ENCODE data around the gene IFI27L2. TPM values are rescaled to one million over a fixed set of nuclear protein-coding genes. Genes with fewer than 3 reads are reported as not detected.

The IFI27L2 gene
- total RNA-seq, 1 donor from 2014 or later = 81.0 TPM

DNA sequence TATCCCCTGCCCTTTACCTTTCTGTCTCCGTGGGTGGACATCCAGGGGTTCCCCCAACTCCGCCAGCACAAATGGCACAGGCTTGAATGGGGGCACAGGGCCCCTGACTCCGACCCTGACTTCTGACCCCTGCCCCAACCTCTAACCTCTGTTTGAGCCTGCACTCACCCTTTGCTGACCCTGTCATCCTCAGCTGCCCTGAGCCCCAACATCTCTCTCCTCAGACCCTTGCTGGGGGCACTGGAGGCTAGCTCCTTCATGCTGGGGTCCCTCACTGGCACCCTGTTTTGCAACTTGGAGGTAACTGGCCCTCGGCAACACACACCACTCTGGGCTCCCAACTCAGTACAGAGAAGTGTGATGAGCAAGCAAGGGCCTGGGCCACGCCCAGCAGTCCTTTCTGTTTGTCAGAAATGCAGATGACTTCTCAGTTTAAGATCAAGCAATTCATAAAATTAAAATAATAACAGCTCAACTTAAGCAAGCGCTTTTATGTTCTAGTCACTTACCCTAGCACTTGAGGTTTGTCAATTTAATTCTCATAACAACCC lies 16.8 kb downstream of the IFI27L2 start:
- DNase-seq (ENCODE audit: low read depth) = no peak
- TF ChIP-seq CTCF (IDR thresholded peaks at IDR 0.05; ENCODE audit: insufficient read depth, low read length, poor library complexity, severe bottlenecking) = no peak
- Histone ChIP-seq H3K4me3 (ENCODE audit: low read depth, low read length) (no peak overlapping the region), H3K27me3 (ENCODE audit: control insufficient read depth, insufficient read depth, low read length) (peaks cover 3% of the 10 kb centered on the region), H3K36me3 (ENCODE audit: control insufficient read depth, insufficient read depth, low read length) (no peaks in the 10 kb centered on the region)

- H3K27me3 ChIP-seq (ENCODE audit: control insufficient read depth, insufficient read depth, low read length) = peaks cover 3% of the 10 kb centered on the region
- H3K4me3 ChIP-seq (ENCODE audit: low read depth, low read length) = no peak overlapping the region
- H3K36me3 ChIP-seq (ENCODE audit: control insufficient read depth, insufficient read depth, low read length) = no peaks in the 10 kb centered on the region
- TF ChIP-seq CTCF (IDR thresholded peaks at IDR 0.05; ENCODE audit: insufficient read depth, low read length, poor library complexity, severe bottlenecking) = no peak
- DNase-seq (ENCODE audit: low read depth) = no peak
Observed at GRCh38 chr14:94111276-94112095, 17.9 kb downstream of the IFI27L2 start.

DNA sequence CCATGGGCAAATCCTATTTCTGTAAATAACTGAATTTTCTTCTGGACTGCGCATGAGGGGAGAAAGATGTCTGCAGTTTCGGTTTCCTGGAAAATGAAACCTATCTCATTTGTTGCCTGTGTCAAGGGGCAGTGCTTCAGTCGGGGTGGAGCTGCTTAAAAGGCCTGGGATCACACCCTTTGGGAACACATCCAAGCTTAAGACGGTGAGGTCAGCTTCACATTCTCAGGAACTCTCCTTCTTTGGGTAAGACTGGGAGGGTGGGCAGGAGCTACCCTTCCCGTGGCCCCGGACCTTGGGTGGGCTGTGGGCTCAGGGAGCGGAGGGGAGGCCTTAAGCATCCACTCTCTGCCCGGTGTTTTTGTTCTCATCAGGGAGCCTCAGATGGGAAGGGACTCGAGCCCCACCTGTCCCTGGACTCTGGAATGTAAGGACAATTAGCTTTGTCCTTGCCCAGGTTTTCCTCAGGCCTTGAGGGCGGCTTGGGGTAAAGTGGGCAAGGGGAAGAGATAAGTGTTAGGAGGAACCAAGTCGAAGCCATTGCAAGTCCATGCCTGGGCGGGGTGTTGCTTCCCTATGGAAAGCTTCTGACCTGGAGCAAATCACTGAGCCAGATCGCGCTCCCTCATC lies 18.7 kb downstream of the IFI27L2 start, which contains the start of gene IFI27:
Gene IFI27 (plus strand): TSS at position 185 of the 630 bp plus-strand sequence.
- H3K36me3 ChIP-seq (ENCODE audit: control insufficient read depth, insufficient read depth, low read length) = no peaks in the 10 kb centered on the region
- no peak for DNase-seq (ENCODE audit: low read depth)
- no peak for TF ChIP-seq CTCF (IDR thresholded peaks at IDR 0.05; ENCODE audit: insufficient read depth, low read length, poor library complexity, severe bottlenecking)
- no peaks in the 10 kb centered on the region for H3K27me3 ChIP-seq (ENCODE audit: control insufficient read depth, insufficient read depth, low read length)
- H3K4me3 ChIP-seq (ENCODE audit: low read depth, low read length) = no peak within 1 kb of the TSS

DNA sequence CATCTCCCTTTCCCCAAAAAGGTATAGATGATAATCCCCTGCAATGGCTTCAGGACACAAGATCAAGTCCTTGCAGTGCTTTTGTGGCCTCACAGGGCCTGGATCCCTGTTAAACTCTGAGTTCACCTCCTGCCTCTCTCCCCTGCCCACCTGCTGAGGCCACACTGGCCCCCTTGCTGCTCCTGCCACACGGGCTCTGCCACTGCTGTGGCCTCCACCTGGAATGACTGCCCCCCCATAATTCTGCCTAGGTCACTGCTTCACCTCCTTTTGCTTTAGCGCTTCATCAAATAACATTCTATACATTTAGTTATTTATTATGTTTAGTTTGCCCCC lies 19.5 kb downstream of the IFI27L2 start:
- H3K27me3 ChIP-seq (ENCODE audit: control insufficient read depth, insufficient read depth, low read length) = no peaks in the 10 kb centered on the region
- TF ChIP-seq CTCF (IDR thresholded peaks at IDR 0.05; ENCODE audit: insufficient read depth, low read length, poor library complexity, severe bottlenecking) = no peak
- DNase-seq (ENCODE audit: low read depth) = no peak
- H3K4me3 ChIP-seq (ENCODE audit: low read depth, low read length) = no peak overlapping the region
- H3K36me3 ChIP-seq (ENCODE audit: control insufficient read depth, insufficient read depth, low read length) = no peaks in the 10 kb centered on the region

DNA sequence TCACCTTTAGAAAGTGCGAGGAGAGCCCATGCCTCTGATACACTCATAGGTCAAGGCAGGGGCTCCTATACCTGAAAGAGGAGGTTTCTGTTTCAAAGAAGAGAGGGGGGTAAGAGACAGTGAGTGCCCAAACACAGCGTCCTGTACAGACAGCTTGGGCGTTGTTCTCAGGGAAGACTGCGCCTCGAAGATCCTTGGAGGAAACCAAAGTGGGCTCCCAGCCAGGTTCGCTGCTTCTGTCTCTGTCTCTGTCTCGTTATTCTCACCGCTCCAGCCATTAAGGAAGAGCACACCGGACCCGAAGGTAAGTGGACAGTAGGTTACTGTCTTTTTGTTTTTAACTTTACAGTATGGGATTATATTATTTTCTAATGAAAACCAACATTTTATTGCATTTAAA lies 24.7 kb downstream of the IFI27L2 start:
- no peak for DNase-seq (ENCODE audit: low read depth)
- no peaks in the 10 kb centered on the region for H3K36me3 ChIP-seq (ENCODE audit: control insufficient read depth, insufficient read depth, low read length)
- H3K4me3 ChIP-seq (ENCODE audit: low read depth, low read length) = no peak overlapping the region
- TF ChIP-seq CTCF (IDR thresholded peaks at IDR 0.05; ENCODE audit: insufficient read depth, low read length, poor library complexity, severe bottlenecking) = no peak
- H3K27me3 ChIP-seq (ENCODE audit: control insufficient read depth, insufficient read depth, low read length) = no peaks in the 10 kb centered on the region
